Measurements from ENCODE around the gene WRNIP1.

Gene WRNIP1

GRCh38 chr6:2748183-2748582, 17.0 kb upstream of the WRNIP1 start:
- H3K56ac ChIP-seq (ENCODE audit: low read length) = no peak overlapping the region
- no peak overlapping the region for H2BK5ac ChIP-seq (ENCODE audit: low read length)
- H3K79me2 ChIP-seq (ENCODE audit: control insufficient read depth, insufficient read depth, low read length) = no peaks in the 10 kb centered on the region
- no peak overlapping the region for H2BK120ac ChIP-seq (ENCODE audit: low read depth, low read length)
- no peak overlapping the region for H4K8ac ChIP-seq (ENCODE audit: low read depth, low read length)
- WGBS (ENCODE audit: extremely low coverage, insufficient coverage, low lambda C conversion rate) = no CpG with 5 or more reads among the region's 8 CpGs
- H3K36me3 ChIP-seq (ENCODE audit: control insufficient read depth, insufficient read depth, low read length) = no peaks in the 10 kb centered on the region
- H3K27ac ChIP-seq (ENCODE audit: low read depth, low read length) = no peak overlapping the region
- no peak overlapping the region for H3K4ac ChIP-seq (ENCODE audit: low read depth, low read length)
- peaks cover 2% of the 10 kb centered on the region for H3K4me1 ChIP-seq (ENCODE audit: control insufficient read depth, low read depth, low read length)
- H2BK15ac ChIP-seq (replicated peaks; ENCODE audit: low read depth) = no peak overlapping the region
- no peaks in the 10 kb centered on the region for H3K27me3 ChIP-seq (ENCODE audit: insufficient read depth, low read length, poor library complexity)
- no peak overlapping the region for H3K23ac ChIP-seq (ENCODE audit: low read length)
- no peak overlapping the region for H2AK5ac ChIP-seq (ENCODE audit: low read length)
- DNase-seq = no peak
- no peak overlapping the region for H3K9ac ChIP-seq (ENCODE audit: low read length)
- H3K4me3 ChIP-seq (ENCODE audit: low read length) = no peak overlapping the region
- H3K79me1 ChIP-seq (ENCODE audit: low read length) = no peaks in the 10 kb centered on the region
- H4K5ac ChIP-seq (ENCODE audit: low read length) = no peak overlapping the region
- H3K4me2 ChIP-seq (ENCODE audit: low read length) = no peak overlapping the region
- H3K18ac ChIP-seq (ENCODE audit: low read length) = no peak overlapping the region

GRCh38 chr6:2749969-2750600, 15.1 kb upstream of the WRNIP1 start:
- Histone ChIP-seq H2BK15ac (replicated peaks; ENCODE audit: low read depth) (no peak overlapping the region), H3K4me3 (ENCODE audit: low read length) (no peak overlapping the region), H2BK120ac (ENCODE audit: low read depth, low read length) (no peak overlapping the region), H4K5ac (ENCODE audit: low read length) (no peak overlapping the region), H3K23ac (ENCODE audit: low read length) (no peak overlapping the region), H3K18ac (ENCODE audit: low read length) (no peak overlapping the region), H3K27me3 (ENCODE audit: insufficient read depth, low read length, poor library complexity) (no peaks in the 10 kb centered on the region), H3K4ac (ENCODE audit: low read depth, low read length) (no peak overlapping the region), H2BK5ac (ENCODE audit: low read length) (no peak overlapping the region), H3K36me3 (ENCODE audit: control insufficient read depth, insufficient read depth, low read length) (no peaks in the 10 kb centered on the region), H3K79me1 (ENCODE audit: low read length) (no peaks in the 10 kb centered on the region), H3K56ac (ENCODE audit: low read length) (no peak overlapping the region), H3K4me2 (ENCODE audit: low read length) (no peak overlapping the region), H2AK5ac (ENCODE audit: low read length) (no peak overlapping the region), H4K8ac (ENCODE audit: low read depth, low read length) (no peak overlapping the region), H3K79me2 (ENCODE audit: control insufficient read depth, insufficient read depth, low read length) (no peaks in the 10 kb centered on the region), H3K4me1 (ENCODE audit: control insufficient read depth, low read depth, low read length) (peaks cover 2% of the 10 kb centered on the region), H3K9ac (ENCODE audit: low read length) (no peak overlapping the region), H3K27ac (ENCODE audit: low read depth, low read length) (no peak overlapping the region)
- peak; percentile 49 for DNase-seq
- no CpG with 5 or more reads among the region's 11 CpGs for WGBS (ENCODE audit: extremely low coverage, insufficient coverage, low lambda C conversion rate)

DNA sequence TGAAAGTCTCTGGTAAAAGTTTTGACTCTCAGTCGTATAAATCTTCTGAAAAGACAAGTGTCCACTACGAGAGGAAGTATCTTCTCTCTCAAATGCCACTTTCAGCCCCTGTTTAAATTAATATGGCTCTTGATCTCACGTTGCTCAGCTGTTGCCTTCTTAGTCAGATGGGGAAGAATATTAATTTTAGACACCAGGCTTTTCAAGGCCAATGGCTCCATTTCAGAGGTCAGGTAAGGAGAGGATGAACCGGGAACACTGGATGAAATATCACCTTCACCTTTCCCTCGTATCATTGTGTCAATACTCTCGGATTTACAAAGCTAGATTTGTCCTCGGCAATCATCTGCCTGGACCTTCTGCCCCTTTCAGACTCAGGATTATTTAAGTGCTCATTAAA, 14.4 kb upstream of the WRNIP1 start, which contains the start of gene MYLK4:
Gene MYLK4 (minus strand): TSS at position 91 of the 400 bp plus-strand sequence. CDS start 1,628 bp downstream, outside the sequence.
- no peak for DNase-seq

DNA sequence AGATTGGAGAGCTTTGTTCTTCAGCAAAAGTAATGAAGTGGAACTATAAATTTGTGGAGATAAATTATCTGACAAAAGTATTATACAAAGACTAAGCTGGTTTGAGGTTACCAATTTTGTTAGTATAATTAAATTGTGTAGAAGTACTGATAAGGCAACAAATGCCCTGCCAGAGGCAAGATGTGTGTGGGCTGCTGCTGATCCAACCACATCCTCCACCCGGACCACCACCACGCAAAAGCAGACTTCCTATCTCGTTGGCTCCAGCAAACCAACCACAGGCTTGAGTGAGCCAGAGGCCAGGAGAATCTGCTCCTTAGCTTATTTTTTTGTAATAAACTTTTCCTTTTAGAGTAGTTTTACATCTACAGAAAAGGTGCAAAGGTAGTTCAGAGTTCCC, 13.3 kb upstream of the WRNIP1 start:
- no peak overlapping the region for H2BK15ac ChIP-seq (replicated peaks; ENCODE audit: low read depth)
- H3K36me3 ChIP-seq (ENCODE audit: control insufficient read depth, insufficient read depth, low read length) = no peaks in the 10 kb centered on the region
- no peak overlapping the region for H3K4me3 ChIP-seq (ENCODE audit: low read length)
- H3K27ac ChIP-seq (ENCODE audit: low read depth, low read length) = no peak overlapping the region
- H3K56ac ChIP-seq (ENCODE audit: low read length) = no peak overlapping the region
- H2BK120ac ChIP-seq (ENCODE audit: low read depth, low read length) = no peak overlapping the region
- WGBS (ENCODE audit: extremely low coverage, insufficient coverage, low lambda C conversion rate) = no CpG with 5 or more reads among the region's 3 CpGs
- H3K79me2 ChIP-seq (ENCODE audit: control insufficient read depth, insufficient read depth, low read length) = no peaks in the 10 kb centered on the region
- H3K27me3 ChIP-seq (ENCODE audit: insufficient read depth, low read length, poor library complexity) = no peaks in the 10 kb centered on the region
- H3K4me2 ChIP-seq (ENCODE audit: low read length) = no peak overlapping the region
- H2AK5ac ChIP-seq (ENCODE audit: low read length) = no peak overlapping the region
- H3K9ac ChIP-seq (ENCODE audit: low read length) = no peak overlapping the region
- no peak overlapping the region for H3K23ac ChIP-seq (ENCODE audit: low read length)
- no peak overlapping the region for H3K4ac ChIP-seq (ENCODE audit: low read depth, low read length)
- H3K4me1 ChIP-seq (ENCODE audit: control insufficient read depth, low read depth, low read length) = no peaks in the 10 kb centered on the region
- H4K5ac ChIP-seq (ENCODE audit: low read length) = no peak overlapping the region
- H2BK5ac ChIP-seq (ENCODE audit: low read length) = no peak overlapping the region
- no peak for DNase-seq
- H3K79me1 ChIP-seq (ENCODE audit: low read length) = no peaks in the 10 kb centered on the region
- no peak overlapping the region for H4K8ac ChIP-seq (ENCODE audit: low read depth, low read length)
- no peak overlapping the region for H3K18ac ChIP-seq (ENCODE audit: low read length)

More for the DNA sequence above, 14.4 kb upstream of the WRNIP1 start, which contains the start of gene MYLK4:
- Histone ChIP-seq H3K79me1 (ENCODE audit: low read length) (no peaks in the 10 kb centered on the region), H3K79me2 (ENCODE audit: control insufficient read depth, insufficient read depth, low read length) (no peaks in the 10 kb centered on the region), H3K36me3 (ENCODE audit: control insufficient read depth, insufficient read depth, low read length) (no peaks in the 10 kb centered on the region), H2BK15ac (replicated peaks; ENCODE audit: low read depth) (no peak within 1 kb of the TSS), H4K5ac (ENCODE audit: low read length) (no peak within 1 kb of the TSS), H3K27ac (ENCODE audit: low read depth, low read length) (no peak within 1 kb of the TSS), H3K4ac (ENCODE audit: low read depth, low read length) (no peak within 1 kb of the TSS), H4K8ac (ENCODE audit: low read depth, low read length) (no peak within 1 kb of the TSS), H3K18ac (ENCODE audit: low read length) (no peak within 1 kb of the TSS), H3K4me3 (ENCODE audit: low read length) (no peak within 1 kb of the TSS), H3K56ac (ENCODE audit: low read length) (no peak within 1 kb of the TSS), H2BK120ac (ENCODE audit: low read depth, low read length) (no peak within 1 kb of the TSS), H3K23ac (ENCODE audit: low read length) (no peak within 1 kb of the TSS), H2BK5ac (ENCODE audit: low read length) (no peak within 1 kb of the TSS), H3K4me2 (ENCODE audit: low read length) (no peak within 1 kb of the TSS), H2AK5ac (ENCODE audit: low read length) (no peak within 1 kb of the TSS), H3K9ac (ENCODE audit: low read length) (no peak within 1 kb of the TSS), H3K27me3 (ENCODE audit: insufficient read depth, low read length, poor library complexity) (no peaks in the 10 kb centered on the region), H3K4me1 (ENCODE audit: control insufficient read depth, low read depth, low read length) (peaks cover 2% of the 10 kb centered on the region)
- no CpG with 5 or more reads among the region's 7 CpGs for WGBS (ENCODE audit: extremely low coverage, insufficient coverage, low lambda C conversion rate)

- H3K4me2 ChIP-seq (ENCODE audit: low read length) = no peak overlapping the region
- H3K27me3 ChIP-seq (ENCODE audit: insufficient read depth, low read length, poor library complexity) = no peaks in the 10 kb centered on the region
- no peaks in the 10 kb centered on the region for H3K36me3 ChIP-seq (ENCODE audit: control insufficient read depth, insufficient read depth, low read length)
- H3K4ac ChIP-seq (ENCODE audit: low read depth, low read length) = no peak overlapping the region
- H2AK5ac ChIP-seq (ENCODE audit: low read length) = no peak overlapping the region
- H3K4me1 ChIP-seq (ENCODE audit: control insufficient read depth, low read depth, low read length) = no peaks in the 10 kb centered on the region
- DNase-seq = no peak
- H4K5ac ChIP-seq (ENCODE audit: low read length) = no peak overlapping the region
- no peak overlapping the region for H3K18ac ChIP-seq (ENCODE audit: low read length)
- no peak overlapping the region for H2BK120ac ChIP-seq (ENCODE audit: low read depth, low read length)
- H3K4me3 ChIP-seq (ENCODE audit: low read length) = no peak overlapping the region
- no peak overlapping the region for H3K27ac ChIP-seq (ENCODE audit: low read depth, low read length)
- H3K56ac ChIP-seq (ENCODE audit: low read length) = no peak overlapping the region
- no CpG with 5 or more reads among the region's 5 CpGs for WGBS (ENCODE audit: extremely low coverage, insufficient coverage, low lambda C conversion rate)
- H3K79me1 ChIP-seq (ENCODE audit: low read length) = no peaks in the 10 kb centered on the region
- H3K9ac ChIP-seq (ENCODE audit: low read length) = no peak overlapping the region
- no peak overlapping the region for H4K8ac ChIP-seq (ENCODE audit: low read depth, low read length)
- H2BK5ac ChIP-seq (ENCODE audit: low read length) = no peak overlapping the region
- H2BK15ac ChIP-seq (replicated peaks; ENCODE audit: low read depth) = no peak overlapping the region
- no peaks in the 10 kb centered on the region for H3K79me2 ChIP-seq (ENCODE audit: control insufficient read depth, insufficient read depth, low read length)
- no peak overlapping the region for H3K23ac ChIP-seq (ENCODE audit: low read length)
Measured at GRCh38 chr6:2752477-2753109, 12.6 kb upstream of the WRNIP1 start.
